HG03097 (cell line): ENCODE measurements around the gene MOK.

Experiments used
- ATAC-seq: cut with Tn5 transposase; IDR thresholded peaks from one replicate; pipeline ENCODE4 v1.9.1; 2021; ENCODE audit not compliant: unreplicated experiment, low FRiP score

Gene MOK

GRCh38 chr14:102187044-102187443 is 117.9 kb downstream of the MOK start:
- no peak for ATAC-seq

DNA sequence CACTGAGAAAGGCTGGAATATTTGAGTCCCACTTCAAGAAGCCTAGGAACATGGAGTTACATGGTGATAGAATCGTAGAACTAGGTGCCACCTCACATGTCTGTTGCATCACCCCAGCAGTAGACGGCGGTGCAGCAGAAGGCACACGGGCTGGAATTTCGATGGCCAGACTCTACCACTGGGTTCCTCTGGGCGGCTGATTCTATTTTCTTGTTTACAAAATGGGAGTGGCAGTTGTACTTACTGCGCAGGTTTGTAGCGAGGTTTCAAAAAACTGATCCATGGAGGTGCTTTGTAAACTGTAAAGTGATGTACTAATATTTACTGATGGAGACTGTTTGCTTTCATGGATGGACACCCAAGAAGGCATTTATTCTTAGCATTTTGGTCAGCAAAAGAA is 119.6 kb downstream of the MOK start:
- ATAC-seq: no peak

- no peak for ATAC-seq
Observed at GRCh38 chr14:102184316-102185035, 120.5 kb downstream of the MOK start.

DNA sequence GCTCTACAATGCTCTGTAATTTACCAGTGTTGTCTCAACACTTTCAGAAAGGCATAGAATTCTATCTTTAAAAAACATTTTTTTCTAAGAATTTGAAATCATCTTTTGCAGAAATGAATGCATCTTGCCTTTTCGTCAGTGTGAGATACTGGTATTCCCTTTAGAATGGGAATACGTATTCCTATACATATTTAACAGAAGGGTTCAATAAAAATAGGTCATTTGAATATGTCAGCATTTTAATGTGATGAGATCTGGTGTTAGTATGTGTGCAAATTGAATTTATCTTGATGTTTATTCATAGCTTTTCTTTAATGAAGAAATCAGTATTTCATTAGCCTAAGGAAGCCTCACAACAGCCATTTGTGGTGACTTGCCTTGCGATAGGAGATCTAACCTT is 121.1 kb downstream of the MOK start:
- no peak for ATAC-seq

GRCh38 chr14:102182936-102183619 is 121.9 kb downstream of the MOK start:
- ATAC-seq: no peak

GRCh38 chr14:102182190-102182589 is 122.8 kb downstream of the MOK start:
- ATAC-seq: no peak

DNA sequence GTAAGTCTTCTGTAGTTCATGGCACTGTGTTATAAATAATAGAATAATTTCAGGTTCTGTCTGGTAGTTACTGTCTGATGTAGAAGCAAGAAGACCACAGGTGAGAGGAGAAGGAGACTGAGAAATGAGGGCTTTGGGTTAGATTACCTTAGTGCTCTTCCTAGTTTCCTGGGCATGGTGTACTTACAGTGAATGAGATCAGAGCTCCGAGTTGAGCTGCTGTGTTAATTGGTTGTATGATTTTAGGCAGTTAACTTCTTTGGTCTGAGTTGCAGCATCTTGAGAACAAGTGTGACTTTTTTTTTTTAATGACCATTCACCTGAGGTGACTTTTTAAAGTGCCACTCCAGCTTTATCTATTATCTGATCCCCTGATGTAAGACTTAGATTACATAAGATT is 123.8 kb downstream of the MOK start:
- ATAC-seq: no peak

GRCh38 chr14:102180248-102180998 is 124.5 kb downstream of the MOK start:
- ATAC-seq: no peak
